ENCODE data around the gene SLC39A7. TPM values are rescaled to one million over a fixed set of nuclear protein-coding genes. Genes with fewer than 3 reads are reported as not detected.

Gene SLC39A7
- total RNA-seq, 6 donors from 2014 or later: 37.7 to 104 (median 86.7) TPM

GRCh38 chr6:33204415-33205190 lies 3.9 kb downstream of the SLC39A7 start, which contains the start of gene HSD17B8:
Gene HSD17B8 (plus strand): TSS chr6:33204655. CDS start chr6:33204669, 14 bp downstream.
- DNase-seq: peak; percentile 96 to 98
- Histone ChIP-seq H3K36me3 (peaks cover 9 to 25% (median 19%) of the 10 kb centered on the region in 4 donors), H3K9me3 (no peaks in the 10 kb centered on the region), H3K4me1 (peaks cover 47 to 70% (median 47%) of the 10 kb centered on the region in 4 donors), H3K4me3 (peak within 1 kb of the TSS; percentile 29 to 80 (median 70)), H3K27me3 (no peaks in the 10 kb centered on the region), H3K27ac (peak within 1 kb of the TSS; percentile 64 to 78 (median 70))
- 1% methylated on average over 19 to 38 of the region's 48 CpGs for WGBS, 2 donors
- ATAC-seq (ENCODE audit: low FRiP score in 2 of 2): peak; percentile 82 to 89
- TF ChIP-seq, protein P1, sequence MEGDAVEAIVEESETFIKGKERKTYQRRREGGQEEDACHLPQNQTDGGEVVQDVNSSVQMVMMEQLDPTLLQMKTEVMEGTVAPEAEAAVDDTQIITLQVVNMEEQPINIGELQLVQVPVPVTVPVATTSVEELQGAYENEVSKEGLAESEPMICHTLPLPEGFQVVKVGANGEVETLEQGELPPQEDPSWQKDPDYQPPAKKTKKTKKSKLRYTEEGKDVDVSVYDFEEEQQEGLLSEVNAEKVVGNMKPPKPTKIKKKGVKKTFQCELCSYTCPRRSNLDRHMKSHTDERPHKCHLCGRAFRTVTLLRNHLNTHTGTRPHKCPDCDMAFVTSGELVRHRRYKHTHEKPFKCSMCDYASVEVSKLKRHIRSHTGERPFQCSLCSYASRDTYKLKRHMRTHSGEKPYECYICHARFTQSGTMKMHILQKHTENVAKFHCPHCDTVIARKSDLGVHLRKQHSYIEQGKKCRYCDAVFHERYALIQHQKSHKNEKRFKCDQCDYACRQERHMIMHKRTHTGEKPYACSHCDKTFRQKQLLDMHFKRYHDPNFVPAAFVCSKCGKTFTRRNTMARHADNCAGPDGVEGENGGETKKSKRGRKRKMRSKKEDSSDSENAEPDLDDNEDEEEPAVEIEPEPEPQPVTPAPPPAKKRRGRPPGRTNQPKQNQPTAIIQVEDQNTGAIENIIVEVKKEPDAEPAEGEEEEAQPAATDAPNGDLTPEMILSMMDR (IDR thresholded peaks at IDR 0.05): no peak
- TF ChIP-seq POLR2A (IDR thresholded peaks at IDR 0.05): peak in 3 of 4 donors; percentile 28 to 66 (median 29)
- TF ChIP-seq EP300 (IDR thresholded peaks at IDR 0.05): no peak
- TF ChIP-seq POLR2AphosphoS5 (IDR thresholded peaks at IDR 0.05): peak in 1 of 2 donors; percentile 60

- Histone ChIP-seq H3K27ac (peak overlapping the region; percentile 64 to 78 (median 70)), H3K9me3 (no peaks in the 10 kb centered on the region), H3K27me3 (no peaks in the 10 kb centered on the region), H3K4me1 (peaks cover 46 to 67% (median 47%) of the 10 kb centered on the region in 4 donors), H3K4me3 (peak overlapping the region in 3 of 4 donors; percentile 63 to 80 (median 78)), H3K36me3 (peaks cover 9 to 33% (median 23%) of the 10 kb centered on the region in 4 donors)
- ATAC-seq (ENCODE audit: low FRiP score in 2 of 2) (no peak), DNase-seq (no peak)
- TF ChIP-seq, protein P1 (IDR thresholded peaks at IDR 0.05): no peak
- TF ChIP-seq POLR2A (IDR thresholded peaks at IDR 0.05) (no peak), POLR2AphosphoS5 (IDR thresholded peaks at IDR 0.05) (no peak), EP300 (IDR thresholded peaks at IDR 0.05) (no peak)
- WGBS, 2 donors: 36 to 52% methylated on average over 8 to 17 of the region's 17 CpGs
Observed at GRCh38 chr6:33205191-33206026, 4.7 kb downstream of the SLC39A7 start.

DNA sequence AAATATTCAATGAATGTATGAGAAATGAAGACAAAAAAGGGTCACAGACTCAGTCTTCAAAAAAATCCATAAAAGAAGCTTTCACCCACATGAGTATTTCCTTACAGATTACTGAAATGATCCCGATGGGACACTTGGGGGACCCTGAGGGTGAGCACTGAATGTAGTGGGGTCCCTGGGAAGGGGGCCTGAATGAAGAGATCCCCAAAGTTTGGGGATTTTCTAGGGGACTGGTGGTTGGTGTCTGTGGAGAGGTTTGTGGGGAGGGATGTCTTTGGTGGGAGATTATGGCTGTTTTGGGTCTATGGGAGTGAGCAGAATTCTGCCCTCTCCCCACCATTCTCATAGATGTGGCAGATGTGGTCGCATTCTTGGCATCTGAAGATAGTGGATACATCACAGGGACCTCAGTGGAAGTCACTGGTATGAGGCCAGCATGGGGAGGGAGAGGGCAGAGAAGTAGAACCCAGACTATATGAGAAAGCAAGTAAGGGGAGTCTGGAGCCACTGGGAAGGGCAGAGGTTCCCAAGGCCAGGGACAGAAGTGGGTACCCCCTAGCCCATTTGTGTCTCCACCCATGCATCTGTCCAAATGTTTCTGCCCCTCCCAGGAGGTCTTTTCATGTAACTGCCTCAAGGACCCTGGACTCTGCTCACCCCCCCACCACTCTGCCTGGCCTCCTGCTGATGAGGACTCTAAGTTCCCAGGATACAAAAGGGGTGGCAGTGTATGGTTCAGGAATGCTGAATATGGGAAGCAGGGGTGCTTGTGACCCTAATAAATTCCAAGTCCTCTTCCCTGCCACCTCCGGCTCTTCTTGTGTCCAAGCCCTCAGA lies 5.6 kb downstream of the SLC39A7 start:
- 77 to 91% methylated on average over 3 of the region's 3 CpGs for whole genome bisulfite sequencing, 2 donors
- no peak overlapping the region for H3K27ac ChIP-seq
- no peak for TF ChIP-seq POLR2AphosphoS5 (IDR thresholded peaks at IDR 0.05)
- TF ChIP-seq POLR2A (IDR thresholded peaks at IDR 0.05): no peak
- TF ChIP-seq EP300 (IDR thresholded peaks at IDR 0.05): no peak
- TF ChIP-seq, protein P1 (IDR thresholded peaks at IDR 0.05): no peak
- peaks cover 9 to 42% (median 28%) of the 10 kb centered on the region in 4 donors for H3K36me3 ChIP-seq
- no peaks in the 10 kb centered on the region for H3K27me3 ChIP-seq
- peaks cover 44 to 64% (median 47%) of the 10 kb centered on the region in 4 donors for H3K4me1 ChIP-seq
- no peaks in the 10 kb centered on the region for H3K9me3 ChIP-seq
- ATAC-seq (ENCODE audit: low FRiP score in 2 of 2) (no peak), DNase-seq (no peak)
- no peak overlapping the region for H3K4me3 ChIP-seq

- 16 to 41% methylated on average over 10 to 17 of the region's 20 CpGs for WGBS, 2 donors
- no peak for DNase-seq
- H3K27ac ChIP-seq: peak overlapping the region; percentile 84 to 94 (median 90)
- H3K4me3 ChIP-seq: peak overlapping the region in 3 of 4 donors; percentile 75 to 91 (median 89)
- no peak for ATAC-seq (ENCODE audit: low FRiP score in 2 of 2)
- TF ChIP-seq, protein P1 (IDR thresholded peaks at IDR 0.05): no peak
- TF ChIP-seq POLR2AphosphoS5 (IDR thresholded peaks at IDR 0.05): no peak
- TF ChIP-seq EP300 (IDR thresholded peaks at IDR 0.05): no peak
- no peak for TF ChIP-seq POLR2A (IDR thresholded peaks at IDR 0.05)
- peaks cover 36 to 57% (median 40%) of the 10 kb centered on the region in 4 donors for H3K4me1 ChIP-seq
- no peaks in the 10 kb centered on the region for H3K9me3 ChIP-seq
- peaks cover 9 to 44% (median 29%) of the 10 kb centered on the region in 4 donors for H3K36me3 ChIP-seq
- H3K27me3 ChIP-seq: no peaks in the 10 kb centered on the region
Observed at GRCh38 chr6:33206864-33207551, 6.3 kb downstream of the SLC39A7 start.

All from upper lobe of left lung (tissue), 6 donors.